Uterus (tissue), 2 donors: Measurements from ENCODE around the gene CNOT2.

ENCODE experiments used
- POLR2A ChIP-seq, 2 donors: fragments of 450-650 bp; IDR thresholded peaks; one replicate each; pipeline ENCODE4 v1.6.1; 2016; ENCODE audit warnings: antibody characterized with exemption in 2 of 2, mild to moderate bottlenecking in 1 of 2, moderate library complexity in 1 of 2
- TF ChIP-seq, protein P1 (sequence below), 4 experiments: fragments of 200-600 bp in 2 of 4; fragments of 450-650 bp in 2 of 4; sonication (generic) in 2 of 4; IDR thresholded peaks; one replicate each; pipeline ENCODE4 v1.5.1; 2016 to 2019; ENCODE audit warnings: antibody characterized with exemption in 4 of 4, mild to moderate bottlenecking in 2 of 4, moderate library complexity in 1 of 4

DNA sequence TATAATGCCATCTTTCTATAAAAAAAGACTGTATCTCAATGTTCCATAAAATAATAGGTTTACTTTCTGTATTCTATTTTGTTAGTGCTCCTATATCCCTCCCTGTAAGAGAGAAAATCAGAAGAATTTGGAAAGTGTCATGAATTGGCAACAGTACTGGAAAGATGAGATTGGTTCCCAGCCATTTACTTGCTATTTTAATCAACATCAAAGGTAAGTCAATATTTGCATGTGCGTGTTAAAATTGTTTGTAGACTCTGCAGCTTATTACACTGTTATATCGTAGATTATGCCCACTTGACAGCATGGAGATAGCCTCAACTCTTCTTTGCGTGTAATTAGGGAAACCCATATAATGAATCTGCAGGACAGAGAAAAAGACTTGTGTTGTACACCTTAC, 156.9 kb downstream of the CNOT2 start:
- TF ChIP-seq, protein P1, sequence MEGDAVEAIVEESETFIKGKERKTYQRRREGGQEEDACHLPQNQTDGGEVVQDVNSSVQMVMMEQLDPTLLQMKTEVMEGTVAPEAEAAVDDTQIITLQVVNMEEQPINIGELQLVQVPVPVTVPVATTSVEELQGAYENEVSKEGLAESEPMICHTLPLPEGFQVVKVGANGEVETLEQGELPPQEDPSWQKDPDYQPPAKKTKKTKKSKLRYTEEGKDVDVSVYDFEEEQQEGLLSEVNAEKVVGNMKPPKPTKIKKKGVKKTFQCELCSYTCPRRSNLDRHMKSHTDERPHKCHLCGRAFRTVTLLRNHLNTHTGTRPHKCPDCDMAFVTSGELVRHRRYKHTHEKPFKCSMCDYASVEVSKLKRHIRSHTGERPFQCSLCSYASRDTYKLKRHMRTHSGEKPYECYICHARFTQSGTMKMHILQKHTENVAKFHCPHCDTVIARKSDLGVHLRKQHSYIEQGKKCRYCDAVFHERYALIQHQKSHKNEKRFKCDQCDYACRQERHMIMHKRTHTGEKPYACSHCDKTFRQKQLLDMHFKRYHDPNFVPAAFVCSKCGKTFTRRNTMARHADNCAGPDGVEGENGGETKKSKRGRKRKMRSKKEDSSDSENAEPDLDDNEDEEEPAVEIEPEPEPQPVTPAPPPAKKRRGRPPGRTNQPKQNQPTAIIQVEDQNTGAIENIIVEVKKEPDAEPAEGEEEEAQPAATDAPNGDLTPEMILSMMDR (IDR thresholded peaks at IDR 0.05), result no peak
- no peak for TF ChIP-seq POLR2A (IDR thresholded peaks at IDR 0.05)
